HepG2 (cell line): ENCODE data around the gene MLF1. TPM values are rescaled to one million over a fixed set of nuclear protein-coding genes. Genes with fewer than 3 reads are reported as not detected.

ENCODE experiments used
- BCL6 ChIP-seq: IDR thresholded peaks from 2 replicates; pipeline ENCODE4 v1.6.1; 2016; ENCODE audit warnings: missing genetic modification reagents, missing compliant biosample characterization
- ELF4 ChIP-seq: sonication (generic); formaldehyde crosslinking; IDR thresholded peaks from 2 replicates; pipeline ENCODE4 v1.5.0; 2020; ENCODE audit warnings: missing genetic modification reagents, mild to moderate bottlenecking, moderate library complexity, borderline replicate concordance
- ESRRA ChIP-seq: sonication (generic); formaldehyde crosslinking; IDR thresholded peaks from 2 replicates; pipeline ENCODE4 v1.5.1; 2020; ENCODE audit warnings: mild to moderate bottlenecking, low read depth, missing genetic modification reagents
- ETV6 ChIP-seq: sonication (generic); formaldehyde crosslinking; conservative IDR thresholded peaks from 2 replicates; pipeline ENCODE4 v1.4.0; 2020; ENCODE audit warnings: missing genetic modification reagents
- FOXA3 ChIP-seq: IDR thresholded peaks from 2 replicates; pipeline ENCODE4 v1.6.1; 2016; ENCODE audit warnings: missing genetic modification reagents, missing compliant biosample characterization
- FOXK2 ChIP-seq: fragments of 450-650 bp; IDR thresholded peaks from 2 replicates; pipeline ENCODE4 v1.6.1; 2016
- FOXO4 ChIP-seq: sonication (generic); formaldehyde crosslinking; conservative IDR thresholded peaks from 2 replicates; pipeline ENCODE4 v1.8.1; 2023; ENCODE audit warnings: missing genetic modification reagents
- GATA4 ChIP-seq: sonication (generic); IDR thresholded peaks from 2 replicates; pipeline ENCODE4 v1.6.1; 2016; ENCODE audit warnings: antibody characterized with exemption, low read depth, borderline replicate concordance
- GFI1 ChIP-seq: sonication (generic); formaldehyde crosslinking; IDR thresholded peaks from 2 replicates; pipeline ENCODE4 v1.5.0; 2020; ENCODE audit warnings: missing genetic modification reagents, mild to moderate bottlenecking, borderline replicate concordance
- HMG20B ChIP-seq: conservative IDR thresholded peaks from 2 replicates; pipeline ENCODE4 v1.6.1; 2016; ENCODE audit warnings: missing genetic modification reagents, missing compliant biosample characterization
- HOXD1 ChIP-seq: sonication (generic); formaldehyde crosslinking; IDR thresholded peaks from 2 replicates; pipeline ENCODE4 v1.5.0; 2020; ENCODE audit warnings: missing genetic modification reagents
- IRF2 ChIP-seq: IDR thresholded peaks from 2 replicates; pipeline ENCODE4 v1.6.1; 2018; ENCODE audit warnings: missing genetic modification reagents, missing compliant biosample characterization
- MED13 ChIP-seq: sonication (generic); formaldehyde crosslinking; IDR thresholded peaks from 2 replicates; pipeline ENCODE4 v1.5.0; 2020; ENCODE audit warnings: missing genetic modification reagents
- NFKB2 ChIP-seq: sonication (generic); formaldehyde crosslinking; IDR thresholded peaks from 2 replicates; pipeline ENCODE4 v1.4.0; 2020; ENCODE audit warnings: missing genetic modification reagents, borderline replicate concordance
- ZBTB39 ChIP-seq: sonication (generic); formaldehyde crosslinking; IDR thresholded peaks from 2 replicates; pipeline ENCODE4 v1.5.0; 2020; ENCODE audit warnings: missing genetic modification reagents
- ZBTB7A ChIP-seq: sonication (generic); formaldehyde crosslinking; IDR thresholded peaks from 2 replicates; pipeline ENCODE4 v1.8.0; 2022; ENCODE audit warnings: mild to moderate bottlenecking, missing genetic modification reagents
- ZFP62 ChIP-seq: sonication (generic); formaldehyde crosslinking; IDR thresholded peaks from 2 replicates; pipeline ENCODE4 v1.4.0; 2020; ENCODE audit warnings: missing genetic modification reagents
- ZNF234 ChIP-seq: sonication (generic); formaldehyde crosslinking; conservative IDR thresholded peaks from 2 replicates; pipeline ENCODE4 v1.5.1; 2020; ENCODE audit warnings: mild to moderate bottlenecking, missing genetic modification reagents
- ZNF362 ChIP-seq: sonication (generic); formaldehyde crosslinking; IDR thresholded peaks from 2 replicates; pipeline ENCODE4 v1.4.0; 2020; ENCODE audit warnings: missing genetic modification reagents, mild to moderate bottlenecking, borderline replicate concordance
- ZNF713 ChIP-seq: sonication (generic); formaldehyde crosslinking; IDR thresholded peaks from 2 replicates; pipeline ENCODE4 v1.4.0; 2020; ENCODE audit warnings: mild to moderate bottlenecking, missing genetic modification reagents
- ZNF792 ChIP-seq: IDR thresholded peaks from 2 replicates; pipeline ENCODE4 v1.6.1; 2016
- ZNF83 ChIP-seq: sonication (generic); formaldehyde crosslinking; IDR thresholded peaks from 2 replicates; pipeline ENCODE4 v1.4.0; 2020; ENCODE audit warnings: missing genetic modification reagents, mild to moderate bottlenecking, borderline replicate concordance
- polyA plus RNA-seq, 8 experiments: library from polyadenylated mRNA; depleted of rRNA in 3 of 8; stranded (reverse) in 7 of 8; unstranded in 1 of 8; fragments of >200 nt; fragmentation: Illumina TruSeq in 4 of 8; extraction: Trizol in 4 of 8; gene quantifications; 2 replicates each; pipeline versions ENCODE4 v1.2.1 to v1.2.3, GENCODE V29; 2011 to 2016; ENCODE audit warnings: low read depth in 4 of 8, missing spikeins in 1 of 8, mixed read lengths in 1 of 8; ENCODE audit not compliant: insufficient read depth in 1 of 8
- total RNA-seq, 5 experiments: library from RNA; depleted of rRNA; stranded (reverse); fragments of >200 nt; fragmentation: Illumina TruSeq; extraction: Trizol; gene quantifications; 2 replicates each; pipeline ENCODE4 v1.2.3, GENCODE V29; 2016; ENCODE audit warnings: low read depth in 1 of 5
- TF ChIP-seq, protein P1 (sequence below): sonication (generic); formaldehyde crosslinking; IDR thresholded peaks from 2 replicates; pipeline ENCODE4 v1.4.0; 2020; ENCODE audit warnings: missing genetic modification reagents
- TF ChIP-seq, protein P2 (sequence below): IDR thresholded peaks from 2 replicates; pipeline ENCODE4 v1.6.1; 2016; ENCODE audit warnings: low read depth

The MLF1 gene
- total and polyA plus RNA-seq, 2 of the 13 experiments (the other 11 are each of a cell fraction or from before 2014, with no cell fraction given), result 0.88 to 1.0 TPM

DNA sequence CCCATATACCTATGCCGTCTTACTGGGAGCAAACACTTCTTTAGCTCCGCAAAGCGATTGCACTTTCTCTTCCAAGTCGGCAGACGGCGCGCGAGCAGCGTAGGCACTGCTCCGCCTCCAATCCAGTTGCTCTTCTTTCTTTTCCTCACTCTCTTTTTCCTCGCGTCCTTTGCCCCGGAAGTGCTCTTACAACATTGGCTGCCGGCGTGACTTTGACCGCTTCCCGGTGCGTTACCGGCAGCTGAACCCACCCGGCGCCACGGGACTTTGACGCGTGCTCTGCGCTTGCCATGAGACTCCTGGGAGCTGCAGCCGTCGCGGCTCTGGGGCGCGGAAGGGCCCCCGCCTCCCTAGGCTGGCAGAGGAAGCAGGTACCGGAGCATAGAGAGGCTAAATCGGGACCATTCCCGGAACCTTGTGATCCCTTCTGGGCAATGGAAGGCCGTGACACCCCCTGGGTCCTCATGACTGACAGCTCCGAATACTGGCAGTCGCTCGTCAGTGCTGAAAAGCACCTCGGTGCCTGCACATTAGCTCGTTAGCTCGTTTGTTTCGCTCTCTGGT, 73.4 kb downstream of the MLF1 start, which contains the start of gene GFM1 (continued):
- TF ChIP-seq HOXD1 (0 out of 2 replicates have a peak, but pooled peaks have one; percentile 38), BCL6 (CRISPR knock-in tag) (peak; percentile 70; the same call in 1 of the 2 replicates), IRF2 (CRISPR knock-in tag) (peak; percentile 98), GFI1 (CRISPR knock-in tag) (peak; percentile 81), FOXO4 (no peak), ZNF713 (CRISPR knock-in tag) (no peak), ZNF792 (peak; percentile 78; the same call in 1 of the 2 replicates), FOXK2 (peak; percentile 22; the same call in 1 of the 2 replicates), FOXA3 (CRISPR knock-in tag) (peak; percentile 65), MED13 (CRISPR knock-in tag) (0 out of 2 replicates have a peak, but pooled peaks have one; percentile 28), ZFP62 (CRISPR knock-in tag) (no peak), ZBTB39 (no peak), HMG20B (CRISPR knock-in tag) (no peak), ETV6 (peak; percentile 80; the same call in 1 of the 2 replicates), ZBTB7A (no peak), ZNF234 (CRISPR knock-in tag) (no peak), ELF4 (no peak), GATA4 (no peak), ZNF83 (no peak), ZNF362 (peak; percentile 56; the same call in 1 of the 2 replicates), ESRRA (peak; percentile 54; the same call in 1 of the 2 replicates), NFKB2 (CRISPR knock-in tag) (peak; percentile 94; the same call in 1 of the 2 replicates)
- TF ChIP-seq, protein P1, sequence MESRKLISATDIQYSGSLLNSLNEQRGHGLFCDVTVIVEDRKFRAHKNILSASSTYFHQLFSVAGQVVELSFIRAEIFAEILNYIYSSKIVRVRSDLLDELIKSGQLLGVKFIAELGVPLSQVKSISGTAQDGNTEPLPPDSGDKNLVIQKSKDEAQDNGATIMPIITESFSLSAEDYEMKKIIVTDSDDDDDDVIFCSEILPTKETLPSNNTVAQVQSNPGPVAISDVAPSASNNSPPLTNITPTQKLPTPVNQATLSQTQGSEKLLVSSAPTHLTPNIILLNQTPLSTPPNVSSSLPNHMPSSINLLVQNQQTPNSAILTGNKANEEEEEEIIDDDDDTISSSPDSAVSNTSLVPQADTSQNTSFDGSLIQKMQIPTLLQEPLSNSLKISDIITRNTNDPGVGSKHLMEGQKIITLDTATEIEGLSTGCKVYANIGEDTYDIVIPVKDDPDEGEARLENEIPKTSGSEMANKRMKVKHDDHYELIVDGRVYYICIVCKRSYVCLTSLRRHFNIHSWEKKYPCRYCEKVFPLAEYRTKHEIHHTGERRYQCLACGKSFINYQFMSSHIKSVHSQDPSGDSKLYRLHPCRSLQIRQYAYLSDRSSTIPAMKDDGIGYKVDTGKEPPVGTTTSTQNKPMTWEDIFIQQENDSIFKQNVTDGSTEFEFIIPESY (CRISPR knock-in tag), result peak; percentile 82
- TF ChIP-seq, protein P2, sequence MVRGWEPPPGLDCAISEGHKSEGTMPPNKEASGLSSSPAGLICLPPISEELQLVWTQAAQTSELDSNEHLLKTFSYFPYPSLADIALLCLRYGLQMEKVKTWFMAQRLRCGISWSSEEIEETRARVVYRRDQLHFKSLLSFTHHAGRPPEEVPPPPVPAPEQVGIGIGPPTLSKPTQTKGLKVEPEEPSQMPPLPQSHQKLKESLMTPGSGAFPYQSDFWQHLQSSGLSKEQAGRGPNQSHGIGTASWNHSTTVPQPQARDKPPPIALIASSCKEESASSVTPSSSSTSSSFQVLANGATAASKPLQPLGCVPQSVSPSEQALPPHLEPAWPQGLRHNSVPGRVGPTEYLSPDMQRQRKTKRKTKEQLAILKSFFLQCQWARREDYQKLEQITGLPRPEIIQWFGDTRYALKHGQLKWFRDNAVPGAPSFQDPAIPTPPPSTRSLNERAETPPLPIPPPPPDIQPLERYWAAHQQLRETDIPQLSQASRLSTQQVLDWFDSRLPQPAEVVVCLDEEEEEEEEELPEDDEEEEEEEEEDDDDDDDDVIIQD, result peak; percentile 98
